PC-9 (cell line): ENCODE data around the gene CLDN16.
A peak's percentile ranks its signal among the peaks of the same experiment; 100 is the strongest.

Experiments
- CTCF ChIP-seq: fragments of 200-600 bp; sonication (generic); conservative IDR thresholded peaks from 2 replicates; pipeline ENCODE4 v1.6.1; 2017; ENCODE audit warnings: mixed run types, antibody characterized with exemption, mild to moderate bottlenecking, moderate library complexity
- EZH2 ChIP-seq: fragments of 200-600 bp; sonication (generic); IDR thresholded peaks from 2 replicates; pipeline ENCODE4 v1.8.0; 2017; ENCODE audit warnings: antibody characterized with exemption, low read depth

DNA sequence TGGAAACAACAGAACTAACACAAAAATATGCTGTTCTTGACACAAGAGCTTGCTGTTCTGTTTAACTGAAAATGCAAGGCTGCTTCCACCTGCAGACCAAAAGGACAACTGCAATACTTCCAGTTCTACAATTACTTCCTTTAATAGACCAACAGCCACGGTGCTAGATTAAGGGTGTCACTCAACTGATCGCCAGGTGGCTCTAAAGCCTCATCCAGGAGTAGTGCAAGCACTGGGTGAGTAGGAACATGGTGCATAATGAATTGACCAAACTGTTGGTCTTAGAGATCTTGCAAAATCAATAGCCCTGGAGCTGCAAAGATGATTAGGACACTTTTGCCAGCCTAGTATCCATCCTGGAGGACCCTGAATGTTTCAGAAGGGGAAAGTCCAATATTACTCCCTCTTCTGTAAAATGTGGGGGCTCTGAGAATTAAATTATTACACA, 3.6 kb upstream of the CLDN16 start:
- TF ChIP-seq CTCF (peak; percentile 49; the same call in 1 of the 2 replicates), EZH2 (no peak)
